Loucy (cell line): ENCODE measurements around the gene MRPL34.

Source experiments
- CTCF ChIP-seq: fragments of 200-600 bp; sonication (generic); conservative IDR thresholded peaks from 2 replicates; pipeline ENCODE4 v1.5.1; 2014; ENCODE audit warnings: mild to moderate bottlenecking, antibody characterized with exemption, low read length
- EZH2phosphoT487 ChIP-seq: fragments of 200-600 bp; IDR thresholded peaks from 2 replicates; pipeline ENCODE4 v1.6.1; 2018; ENCODE audit warnings: antibody characterized with exemption, mild to moderate bottlenecking, moderate library complexity, borderline replicate concordance

GRCh38 chr19:17347877-17348276 lies 42.2 kb downstream of the MRPL34 start:
- TF ChIP-seq CTCF, result no peak
- TF ChIP-seq EZH2phosphoT487, result no peak
